Measurements from ENCODE around the gene TMC3. TPM values are rescaled to one million over a fixed set of nuclear protein-coding genes. Genes with fewer than 3 reads are reported as not detected.

TMC3 gene
- total and polyA plus RNA-seq, 4 donors = 0.02 to 0.13 TPM; not detected in 2

DNA sequence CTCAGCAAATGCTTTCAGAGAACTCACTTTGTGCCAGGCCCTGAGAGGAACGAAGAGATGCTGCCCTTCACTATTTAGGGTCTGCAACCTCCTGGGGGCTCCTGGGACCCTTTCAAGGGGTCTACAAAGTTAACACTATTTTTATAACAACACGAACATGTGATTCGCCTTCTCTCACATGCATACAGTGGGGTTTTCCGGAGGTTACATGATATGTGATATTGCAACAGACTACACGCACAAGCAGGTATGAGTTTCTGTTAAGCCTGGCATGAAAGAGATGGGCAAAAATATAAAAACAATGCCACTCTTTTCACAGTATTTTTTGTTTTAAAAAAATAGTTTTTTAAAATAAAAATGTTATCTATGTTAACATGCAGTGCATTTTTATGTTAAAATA, 60.3 kb downstream of the TMC3 start:
- H3K9ac ChIP-seq (ENCODE audit: low read depth in 1 of 2, low read length in 2 of 2) = no peak overlapping the region
- H3K9me3 ChIP-seq (ENCODE audit: control insufficient read depth in 4 of 4, low read length in 3 of 4) = no peaks in the 10 kb centered on the region
- no peak overlapping the region for H3K4me3 ChIP-seq (ENCODE audit: low read depth in 1 of 3, low read length in 3 of 3)
- H3K36me3 ChIP-seq (ENCODE audit: control insufficient read depth in 4 of 4, insufficient read depth in 3 of 4, low read depth in 1 of 4, low read length in 3 of 4) = peaks cover 10 to 63% (median 50%) of the 10 kb centered on the region in 4 donors
- no peaks in the 10 kb centered on the region for H3K27me3 ChIP-seq (ENCODE audit: control insufficient read depth in 4 of 4, insufficient read depth in 4 of 4, low read length in 3 of 4)
- TF ChIP-seq CTCF (IDR thresholded peaks at IDR 0.05; ENCODE audit: low read depth, low read length, missing input control) (no peak), SP1 (IDR thresholded peaks at IDR 0.05) (no peak), HNF4G (IDR thresholded peaks at IDR 0.05) (no peak), FOXA2 (IDR thresholded peaks at IDR 0.05) (no peak), NR2F2 (IDR thresholded peaks at IDR 0.05) (no peak), HNF4A (conservative IDR thresholded peaks at IDR 0.05) (no peak), YY1 (IDR thresholded peaks at IDR 0.05) (no peak)
- TF ChIP-seq, protein P1, sequence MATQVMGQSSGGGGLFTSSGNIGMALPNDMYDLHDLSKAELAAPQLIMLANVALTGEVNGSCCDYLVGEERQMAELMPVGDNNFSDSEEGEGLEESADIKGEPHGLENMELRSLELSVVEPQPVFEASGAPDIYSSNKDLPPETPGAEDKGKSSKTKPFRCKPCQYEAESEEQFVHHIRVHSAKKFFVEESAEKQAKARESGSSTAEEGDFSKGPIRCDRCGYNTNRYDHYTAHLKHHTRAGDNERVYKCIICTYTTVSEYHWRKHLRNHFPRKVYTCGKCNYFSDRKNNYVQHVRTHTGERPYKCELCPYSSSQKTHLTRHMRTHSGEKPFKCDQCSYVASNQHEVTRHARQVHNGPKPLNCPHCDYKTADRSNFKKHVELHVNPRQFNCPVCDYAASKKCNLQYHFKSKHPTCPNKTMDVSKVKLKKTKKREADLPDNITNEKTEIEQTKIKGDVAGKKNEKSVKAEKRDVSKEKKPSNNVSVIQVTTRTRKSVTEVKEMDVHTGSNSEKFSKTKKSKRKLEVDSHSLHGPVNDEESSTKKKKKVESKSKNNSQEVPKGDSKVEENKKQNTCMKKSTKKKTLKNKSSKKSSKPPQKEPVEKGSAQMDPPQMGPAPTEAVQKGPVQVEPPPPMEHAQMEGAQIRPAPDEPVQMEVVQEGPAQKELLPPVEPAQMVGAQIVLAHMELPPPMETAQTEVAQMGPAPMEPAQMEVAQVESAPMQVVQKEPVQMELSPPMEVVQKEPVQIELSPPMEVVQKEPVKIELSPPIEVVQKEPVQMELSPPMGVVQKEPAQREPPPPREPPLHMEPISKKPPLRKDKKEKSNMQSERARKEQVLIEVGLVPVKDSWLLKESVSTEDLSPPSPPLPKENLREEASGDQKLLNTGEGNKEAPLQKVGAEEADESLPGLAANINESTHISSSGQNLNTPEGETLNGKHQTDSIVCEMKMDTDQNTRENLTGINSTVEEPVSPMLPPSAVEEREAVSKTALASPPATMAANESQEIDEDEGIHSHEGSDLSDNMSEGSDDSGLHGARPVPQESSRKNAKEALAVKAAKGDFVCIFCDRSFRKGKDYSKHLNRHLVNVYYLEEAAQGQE (IDR thresholded peaks at IDR 0.05) = no peak
- H3K4me1 ChIP-seq (ENCODE audit: control insufficient read depth in 4 of 4, insufficient read depth in 4 of 4, low read length in 3 of 4) = peaks cover 2 to 16% (median 13%) of the 10 kb centered on the region in 4 donors
- DNase-seq (ENCODE audit: low spot score) = no peak
- WGBS = 90% methylated on average over 5 of the region's 5 CpGs
- no peak overlapping the region for H3K27ac ChIP-seq (ENCODE audit: low read depth in 1 of 2, low read length in 2 of 2)

GRCh38 chr15:81312790-81313543, 61.0 kb downstream of the TMC3 start:
- no peak overlapping the region for H3K4me3 ChIP-seq (ENCODE audit: low read depth in 1 of 3, low read length in 3 of 3)
- H3K4me1 ChIP-seq (ENCODE audit: control insufficient read depth in 4 of 4, insufficient read depth in 4 of 4, low read length in 3 of 4) = peaks cover 2 to 9% (median 7%) of the 10 kb centered on the region in 4 donors
- WGBS = 88% methylated on average over 22 of the region's 22 CpGs
- no peak overlapping the region for H3K27ac ChIP-seq (ENCODE audit: low read depth in 1 of 2, low read length in 2 of 2)
- peaks cover 10 to 63% (median 43%) of the 10 kb centered on the region in 4 donors for H3K36me3 ChIP-seq (ENCODE audit: control insufficient read depth in 4 of 4, insufficient read depth in 3 of 4, low read depth in 1 of 4, low read length in 3 of 4)
- no peak overlapping the region for H3K9ac ChIP-seq (ENCODE audit: low read depth in 1 of 2, low read length in 2 of 2)
- TF ChIP-seq JUND (IDR thresholded peaks at IDR 0.05) (peak in 1 of 2 donors; percentile 41), FOXA1 (IDR thresholded peaks at IDR 0.05) (no peak)
- no peak for DNase-seq (ENCODE audit: low spot score)
- no peaks in the 10 kb centered on the region for H3K27me3 ChIP-seq (ENCODE audit: control insufficient read depth in 4 of 4, insufficient read depth in 4 of 4, low read length in 3 of 4)
- H3K9me3 ChIP-seq (ENCODE audit: control insufficient read depth in 4 of 4, low read length in 3 of 4) = no peaks in the 10 kb centered on the region

DNA sequence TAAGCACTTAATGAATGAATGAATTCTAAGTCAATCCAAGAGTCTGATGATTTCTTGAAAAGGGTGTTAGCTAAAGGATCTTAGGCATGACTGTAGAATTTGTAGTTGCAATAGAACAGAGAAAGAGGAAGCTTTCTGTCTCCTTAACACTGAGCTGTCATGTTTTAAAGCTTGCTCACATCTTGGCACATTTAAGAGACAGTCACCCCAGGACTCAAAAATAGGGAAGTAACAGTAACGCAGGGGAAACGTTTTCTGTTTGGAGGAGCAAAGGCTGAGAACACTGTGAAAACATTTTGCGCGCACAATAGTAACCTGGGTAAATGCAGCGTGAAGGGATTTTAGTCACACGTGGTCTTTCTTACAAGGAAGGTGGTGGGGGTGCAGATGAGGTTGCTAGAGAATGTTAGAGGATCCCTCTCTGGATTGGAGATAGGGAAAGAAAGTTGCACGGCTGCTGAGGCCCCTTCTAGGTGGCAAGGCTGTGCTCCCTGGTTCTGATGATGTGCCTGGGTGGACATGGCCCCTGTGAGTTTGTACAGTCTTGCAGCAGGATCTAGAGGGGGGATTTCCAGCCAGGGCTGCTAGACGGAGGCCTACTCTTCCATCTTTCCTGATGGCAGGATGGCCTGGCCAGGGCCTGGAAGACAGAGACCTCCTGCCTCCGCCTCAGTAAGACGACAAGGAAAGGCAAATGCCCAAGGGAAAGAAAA, 62.1 kb downstream of the TMC3 start:
- no peaks in the 10 kb centered on the region for H3K9me3 ChIP-seq (ENCODE audit: control insufficient read depth in 4 of 4, low read length in 3 of 4)
- H3K4me3 ChIP-seq (ENCODE audit: low read depth in 1 of 3, low read length in 3 of 3) = no peak overlapping the region
- DNase-seq (ENCODE audit: low spot score) = no peak
- peak in 1 of 2 donors; percentile 10 for TF ChIP-seq RAD21 (IDR thresholded peaks at IDR 0.05)
- no peak for TF ChIP-seq GABPA (IDR thresholded peaks at IDR 0.05 in 1 of 2, conservative IDR thresholded peaks at IDR 0.05 in 1 of 2)
- H3K4me1 ChIP-seq (ENCODE audit: control insufficient read depth in 4 of 4, insufficient read depth in 4 of 4, low read length in 3 of 4) = no peaks in the 10 kb centered on the region
- H3K27me3 ChIP-seq (ENCODE audit: control insufficient read depth in 4 of 4, insufficient read depth in 4 of 4, low read length in 3 of 4) = no peaks in the 10 kb centered on the region
- H3K9ac ChIP-seq (ENCODE audit: low read depth in 1 of 2, low read length in 2 of 2) = no peak overlapping the region
- H3K36me3 ChIP-seq (ENCODE audit: control insufficient read depth in 4 of 4, insufficient read depth in 3 of 4, low read depth in 1 of 4, low read length in 3 of 4) = peaks cover 10 to 63% (median 45%) of the 10 kb centered on the region in 4 donors
- H3K27ac ChIP-seq (ENCODE audit: low read depth in 1 of 2, low read length in 2 of 2) = peak overlapping the region in 1 of 2 donors; percentile 7
- 84% methylated on average over 10 of the region's 10 CpGs for WGBS
